Neural progenitor cell (in vitro differentiated cells): ENCODE data around the gene GULP1. TPM values are rescaled to one million over a fixed set of nuclear protein-coding genes. Genes with fewer than 3 reads are reported as not detected.
A peak's percentile ranks its signal among the peaks of the same experiment; 100 is the strongest.

ENCODE experiments used
- DNase-seq: peaks from one replicate; pipeline ENCODE4 v3.0.0-alpha.2; 2016; ENCODE audit warnings: low spot score
- H2AFZ ChIP-seq: fragments of 200-600 bp; sonication (generic); replicated peaks from 2 replicates; pipeline ENCODE4 v1.6.1; 2016; ENCODE audit warnings: antibody characterized with exemption
- H3F3A ChIP-seq: fragments of 200-600 bp; sonication (generic); 2 replicates; pipeline ENCODE4 v1.6.1; 2016; ENCODE audit warnings: antibody characterized with exemption, low read depth
- H3K27ac ChIP-seq: fragments of 200-600 bp; sonication (generic); 2 replicates; pipeline ENCODE4 v1.5.1; 2016; ENCODE audit warnings: mild to moderate bottlenecking
- H3K27me3 ChIP-seq: fragments of 200-600 bp; sonication (generic); 2 replicates; pipeline ENCODE4 v1.6.1; 2016; ENCODE audit warnings: mild to moderate bottlenecking, moderate library complexity
- H3K36me3 ChIP-seq: fragments of 200-600 bp; sonication (generic); 2 replicates; pipeline ENCODE4 v1.5.1; 2016
- H3K4me1 ChIP-seq: fragments of 200-600 bp; sonication (generic); 2 replicates; pipeline ENCODE4 v1.6.1; 2016; ENCODE audit warnings: mixed run types
- H3K4me2 ChIP-seq: fragments of 200-600 bp; sonication (generic); 2 replicates; pipeline ENCODE4 v1.6.1; 2016
- H3K4me3 ChIP-seq: fragments of 200-600 bp; sonication (generic); 2 replicates; pipeline ENCODE4 v1.5.1; 2016
- H3K79me2 ChIP-seq: fragments of 200-600 bp; sonication (generic); 2 replicates; pipeline ENCODE4 v1.6.1; 2016; ENCODE audit warnings: low read depth
- H3K9ac ChIP-seq: fragments of 200-600 bp; sonication (generic); 2 replicates; pipeline ENCODE4 v1.6.1; 2016
- H3K9me3 ChIP-seq: fragments of 200-600 bp; sonication (generic); 2 replicates; pipeline ENCODE4 v1.5.1; 2016; ENCODE audit warnings: low read depth
- H4K20me1 ChIP-seq: fragments of 200-600 bp; sonication (generic); 2 replicates; pipeline ENCODE4 v1.6.1; 2016; ENCODE audit warnings: low read depth
- H3K27ac Mint-ChIP-seq: 3 replicates; pipeline ENCODE4 v1.8.0; 2021; ENCODE audit warnings: mixed read lengths
- H3K27me3 Mint-ChIP-seq: 2 replicates; pipeline ENCODE4 v1.8.0; 2022; ENCODE audit warnings: low read depth, mild to moderate bottlenecking, inconsistent platforms, moderate library complexity, mixed read lengths; ENCODE audit not compliant: insufficient read depth
- H3K36me3 Mint-ChIP-seq: 3 replicates; pipeline ENCODE4 v1.8.0; 2021; ENCODE audit warnings: mixed read lengths
- H3K4me1 Mint-ChIP-seq: 3 replicates; pipeline ENCODE4 v1.8.0; 2021; ENCODE audit warnings: mixed read lengths
- H3K4me3 Mint-ChIP-seq: 3 replicates; pipeline ENCODE4 v1.8.0; 2021; ENCODE audit warnings: mild to moderate bottlenecking, moderate library complexity, mixed read lengths
- H3K9me3 Mint-ChIP-seq: 3 replicates; pipeline ENCODE4 v1.8.0; 2020; ENCODE audit warnings: mixed read lengths
- CTCF ChIP-seq: fragments of 200-600 bp; sonication (generic); IDR thresholded peaks from 2 replicates; pipeline ENCODE4 v1.5.1; 2017; ENCODE audit warnings: antibody characterized with exemption, mild to moderate bottlenecking
- EZH2 ChIP-seq: fragments of 200-600 bp; sonication (generic); IDR thresholded peaks from 2 replicates; pipeline ENCODE4 v1.6.1; 2017; ENCODE audit warnings: antibody characterized with exemption, mild to moderate bottlenecking, moderate library complexity
- EZH2phosphoT487 ChIP-seq: fragments of 200-600 bp; sonication (generic); IDR thresholded peaks from 2 replicates; pipeline ENCODE4 v1.6.1; 2017; ENCODE audit warnings: antibody characterized with exemption
- total RNA-seq: library from RNA; depleted of rRNA; stranded (reverse); fragments of >200 nt; gene quantifications from 2 replicates; pipeline ENCODE4 v1.2.3, GENCODE V29; 2015; ENCODE audit warnings: low replicate concordance

Gene GULP1
- total RNA-seq, 1 donor from 2014 or later, result 154 TPM

- no peaks in the 10 kb centered on the region for H3K9me3 ChIP-seq
- peaks cover 42% of the 10 kb centered on the region for H3F3A ChIP-seq
- peaks cover 7% of the 10 kb centered on the region for H4K20me1 ChIP-seq
- H3K36me3 ChIP-seq, result no peaks in the 10 kb centered on the region
- Mint-ChIP-seq H3K27ac (no peak overlapping the region), H3K9me3 (peaks cover 5% of the 10 kb centered on the region), H3K27me3 (peaks cover 3% of the 10 kb centered on the region), H3K4me1 (peaks cover 30% of the 10 kb centered on the region), H3K36me3 (peaks cover 8% of the 10 kb centered on the region), H3K4me3 (no peak overlapping the region)
- TF ChIP-seq EZH2, result no peak
- H3K4me3 ChIP-seq, result no peak overlapping the region
- peak overlapping the region; percentile 95 for H3K27ac ChIP-seq
- H3K4me2 ChIP-seq, result peak overlapping the region; percentile 72
- peaks cover 97% of the 10 kb centered on the region for H3K79me2 ChIP-seq
- no peak overlapping the region for H3K9ac ChIP-seq
- no peak overlapping the region for H2AFZ ChIP-seq
- no peak for DNase-seq
- peaks cover 64% of the 10 kb centered on the region for H3K4me1 ChIP-seq
- H3K27me3 ChIP-seq, result no peaks in the 10 kb centered on the region
Observed at GRCh38 chr2:188332619-188333018, 40.9 kb downstream of the GULP1 start.

GRCh38 chr2:188333751-188334524 is 42.3 kb downstream of the GULP1 start:
- Mint-ChIP-seq H3K4me1 (peaks cover 30% of the 10 kb centered on the region), H3K36me3 (peaks cover 10% of the 10 kb centered on the region), H3K27ac (peak overlapping the region; percentile 48), H3K9me3 (peaks cover 5% of the 10 kb centered on the region), H3K4me3 (no peak overlapping the region), H3K27me3 (peaks cover 3% of the 10 kb centered on the region)
- H3F3A ChIP-seq, result peaks cover 42% of the 10 kb centered on the region
- H3K4me3 ChIP-seq, result peak overlapping the region; percentile 22
- peak overlapping the region; percentile 95 for H3K27ac ChIP-seq
- H3K4me2 ChIP-seq, result peak overlapping the region; percentile 72
- H3K79me2 ChIP-seq, result peaks cover 97% of the 10 kb centered on the region
- no peak overlapping the region for H3K9ac ChIP-seq
- no peaks in the 10 kb centered on the region for H3K9me3 ChIP-seq
- H3K36me3 ChIP-seq, result no peaks in the 10 kb centered on the region
- peaks cover 64% of the 10 kb centered on the region for H3K4me1 ChIP-seq
- DNase-seq, result peak; percentile 90
- TF ChIP-seq EZH2, result no peak
- no peak for TF ChIP-seq CTCF
- TF ChIP-seq EZH2phosphoT487, result no peak
- H3K27me3 ChIP-seq, result no peaks in the 10 kb centered on the region
- no peak overlapping the region for H2AFZ ChIP-seq
- peaks cover 7% of the 10 kb centered on the region for H4K20me1 ChIP-seq

GRCh38 chr2:188338463-188338862 is 46.8 kb downstream of the GULP1 start:
- Mint-ChIP-seq H3K9me3 (peaks cover 28% of the 10 kb centered on the region), H3K27me3 (peaks cover 3% of the 10 kb centered on the region), H3K36me3 (peaks cover 29% of the 10 kb centered on the region), H3K27ac (no peak overlapping the region), H3K4me1 (peaks cover 20% of the 10 kb centered on the region), H3K4me3 (no peak overlapping the region)
- H3K79me2 ChIP-seq, result peaks cover 98% of the 10 kb centered on the region
- no peak overlapping the region for H3K4me2 ChIP-seq
- peaks cover 25% of the 10 kb centered on the region for H3K4me1 ChIP-seq
- H3K4me3 ChIP-seq, result no peak overlapping the region
- H3K36me3 ChIP-seq, result no peaks in the 10 kb centered on the region
- no peaks in the 10 kb centered on the region for H3K9me3 ChIP-seq
- H4K20me1 ChIP-seq, result peaks cover 4% of the 10 kb centered on the region
- no peak overlapping the region for H3K9ac ChIP-seq
- H3K27ac ChIP-seq, result no peak overlapping the region
- peaks cover 13% of the 10 kb centered on the region for H3F3A ChIP-seq
- no peak for DNase-seq
- no peak overlapping the region for H2AFZ ChIP-seq
- TF ChIP-seq EZH2phosphoT487 (no peak), EZH2 (no peak), CTCF (no peak)
- no peaks in the 10 kb centered on the region for H3K27me3 ChIP-seq

GRCh38 chr2:188340257-188340656 is 48.6 kb downstream of the GULP1 start:
- H3F3A ChIP-seq, result no peaks in the 10 kb centered on the region
- H3K4me1 ChIP-seq, result peaks cover 16% of the 10 kb centered on the region
- no peak overlapping the region for H2AFZ ChIP-seq
- H3K4me3 Mint-ChIP-seq, result no peak overlapping the region
- H4K20me1 ChIP-seq, result no peaks in the 10 kb centered on the region
- H3K9ac ChIP-seq, result no peak overlapping the region
- peaks cover 37% of the 10 kb centered on the region for H3K36me3 Mint-ChIP-seq
- no peak overlapping the region for H3K4me2 ChIP-seq
- H3K27me3 Mint-ChIP-seq, result peaks cover 3% of the 10 kb centered on the region
- H3K27ac Mint-ChIP-seq, result no peak overlapping the region
- H3K9me3 ChIP-seq, result no peaks in the 10 kb centered on the region
- TF ChIP-seq CTCF (no peak), EZH2phosphoT487 (no peak), EZH2 (no peak)
- H3K4me3 ChIP-seq, result no peak overlapping the region
- peaks cover 28% of the 10 kb centered on the region for H3K9me3 Mint-ChIP-seq
- peaks cover 7% of the 10 kb centered on the region for H3K4me1 Mint-ChIP-seq
- H3K27me3 ChIP-seq, result no peaks in the 10 kb centered on the region
- no peaks in the 10 kb centered on the region for H3K36me3 ChIP-seq
- no peak for DNase-seq
- no peak overlapping the region for H3K27ac ChIP-seq
- H3K79me2 ChIP-seq, result peaks cover 100% of the 10 kb centered on the region
